IPS-11a (cell line): ENCODE results near the gene NCAM1.

Experiments used
- H3K4me3 ChIP-seq: one replicate; pipeline ENCODE4 v1.5.1; 2013; ENCODE audit warnings: low read depth, low read length, control low read depth

NCAM1 gene

GRCh38 chr11:113193946-113194345, 232.7 kb downstream of the NCAM1 start:
- H3K4me3 ChIP-seq = no peak overlapping the region

- no peak overlapping the region for H3K4me3 ChIP-seq
Observed at GRCh38 chr11:113195728-113196127, 234.5 kb downstream of the NCAM1 start.

GRCh38 chr11:113197446-113197845, 236.2 kb downstream of the NCAM1 start:
- H3K4me3 ChIP-seq = no peak overlapping the region

- H3K4me3 ChIP-seq = no peak overlapping the region
Observed at GRCh38 chr11:113198972-113199661, 237.9 kb downstream of the NCAM1 start.

DNA sequence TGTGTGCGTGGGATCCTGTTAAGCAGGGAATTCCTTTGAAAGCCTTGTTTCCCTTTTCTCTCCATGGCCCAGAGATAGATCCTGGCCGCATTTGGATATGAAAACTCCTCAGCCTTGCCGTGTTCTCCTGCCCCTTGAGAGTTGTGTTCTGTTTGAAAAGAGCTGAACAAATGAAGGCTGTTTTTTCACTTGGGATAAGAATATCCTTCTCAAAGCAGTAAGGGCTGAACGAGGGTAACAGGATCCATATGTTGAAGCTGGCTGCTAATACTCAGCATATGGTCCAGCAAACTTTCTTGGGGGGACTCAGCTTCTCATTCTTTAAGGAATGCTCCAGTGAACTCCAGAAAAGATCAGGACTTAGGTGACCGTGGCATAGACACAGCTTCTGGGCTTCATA, 238.6 kb downstream of the NCAM1 start:
- H3K4me3 ChIP-seq = no peak overlapping the region

DNA sequence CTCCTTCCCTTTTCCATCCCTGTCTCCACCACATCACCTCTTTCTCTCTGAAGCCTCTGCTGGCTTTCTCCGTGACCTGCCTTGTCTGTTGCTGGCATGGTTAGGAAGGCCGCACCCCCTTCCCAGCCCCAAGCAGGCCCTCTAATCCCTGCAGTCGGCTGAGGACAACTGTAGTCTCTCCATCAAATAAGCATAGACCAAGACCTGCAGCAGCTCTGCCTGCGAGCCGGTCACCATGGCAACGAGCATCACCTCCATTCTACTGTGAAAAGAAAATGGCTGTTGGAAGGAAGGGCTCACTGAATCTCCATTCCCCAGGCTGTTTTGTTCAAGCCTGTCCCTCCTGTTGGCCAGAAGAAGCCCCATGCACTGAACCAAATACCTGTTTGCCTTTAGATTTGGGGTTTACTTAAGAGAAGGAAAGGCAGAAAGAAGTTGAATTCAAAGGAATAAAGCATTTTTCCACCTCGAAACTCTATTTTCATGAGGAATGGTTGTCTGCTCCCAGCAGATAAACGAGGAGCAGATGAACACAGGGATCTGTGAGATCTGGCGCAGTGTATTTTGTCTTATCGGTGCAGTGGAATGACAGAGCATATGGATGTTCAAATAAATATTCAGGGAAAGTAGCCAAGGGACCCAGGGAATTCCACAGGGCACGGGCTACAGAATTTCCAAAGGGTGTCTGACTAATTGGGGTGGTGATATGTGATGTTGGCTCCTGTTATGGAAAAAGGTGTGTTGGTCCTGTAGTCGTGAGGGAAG, 240.0 kb downstream of the NCAM1 start:
- no peak overlapping the region for H3K4me3 ChIP-seq

DNA sequence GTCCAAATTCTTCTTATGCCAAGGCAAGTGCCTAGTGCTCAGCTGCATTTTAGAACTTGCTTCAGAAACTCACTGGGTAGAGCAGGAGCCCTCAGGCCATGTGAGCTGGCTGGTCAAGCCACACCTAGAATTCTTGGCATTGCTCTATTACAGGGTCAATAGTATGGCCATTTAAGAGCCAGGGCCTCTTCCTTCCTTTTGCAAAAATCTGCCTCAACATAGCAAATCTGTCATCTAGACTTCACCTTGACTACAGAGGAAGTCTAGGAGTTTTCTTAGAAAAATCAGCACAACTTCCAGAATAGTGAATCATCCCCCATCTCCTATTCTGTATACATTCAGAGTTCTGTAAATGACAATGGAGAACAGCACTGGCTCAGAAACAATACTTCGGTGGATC, 241.2 kb downstream of the NCAM1 start:
- no peak overlapping the region for H3K4me3 ChIP-seq

DNA sequence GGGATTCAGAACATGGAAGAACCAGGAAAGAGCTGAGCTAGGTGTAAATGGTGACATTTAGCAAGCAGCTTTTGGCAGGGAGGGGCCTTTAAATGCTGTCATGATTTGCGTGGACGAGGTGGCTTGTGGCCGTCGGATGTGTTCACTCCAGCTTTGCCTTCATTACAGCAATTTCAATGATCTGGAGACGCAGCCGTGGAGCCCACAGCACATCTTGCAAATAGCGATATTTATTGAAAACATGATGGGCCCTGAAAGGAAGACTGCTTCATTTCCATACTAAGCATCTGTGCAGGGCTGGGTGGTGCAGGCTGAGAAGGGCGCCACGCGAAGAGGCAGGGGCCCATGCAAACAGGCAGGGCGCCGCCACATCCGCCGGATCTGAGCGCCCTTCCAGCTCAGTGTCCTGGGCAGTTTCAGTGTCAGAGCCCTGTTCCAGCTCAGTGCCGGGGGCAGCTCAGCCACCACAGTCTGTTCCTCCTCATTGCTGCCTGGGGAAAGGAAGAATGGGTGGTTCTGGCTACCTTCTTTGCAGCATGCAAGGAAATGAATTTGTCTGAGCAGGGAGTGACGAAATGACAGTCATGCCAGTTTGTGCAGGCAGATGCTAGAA, 242.0 kb downstream of the NCAM1 start:
- H3K4me3 ChIP-seq = no peak overlapping the region

- no peak overlapping the region for H3K4me3 ChIP-seq
Observed at GRCh38 chr11:113204280-113204679, 243.1 kb downstream of the NCAM1 start.

GRCh38 chr11:113213549-113213948, 252.3 kb downstream of the NCAM1 start:
- no peak overlapping the region for H3K4me3 ChIP-seq

- no peak overlapping the region for H3K4me3 ChIP-seq
Observed at GRCh38 chr11:113222241-113222640, 261.0 kb downstream of the NCAM1 start.

- no peak overlapping the region for H3K4me3 ChIP-seq
Observed at GRCh38 chr11:113234888-113235287, 273.7 kb downstream of the NCAM1 start.

DNA sequence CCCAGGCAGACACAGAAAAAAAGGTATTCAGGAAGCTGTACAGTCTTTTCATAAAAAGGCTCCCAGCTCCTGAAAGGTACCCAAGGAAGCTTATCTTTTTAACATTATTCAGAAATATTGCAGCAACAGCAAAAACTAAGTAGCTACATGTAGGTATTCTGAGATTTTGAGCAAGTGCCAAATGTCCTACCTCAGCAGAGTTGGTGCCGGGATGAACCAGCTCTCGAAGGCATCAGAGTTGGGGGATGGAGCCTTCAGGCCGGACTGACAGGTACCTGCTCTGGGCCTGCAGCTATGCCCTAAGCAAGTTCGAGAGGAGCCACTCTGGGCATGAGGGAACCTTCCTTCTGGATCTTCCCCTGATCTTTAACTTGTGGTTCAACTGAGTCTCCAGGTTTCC, 276.0 kb downstream of the NCAM1 start:
- no peak overlapping the region for H3K4me3 ChIP-seq

DNA sequence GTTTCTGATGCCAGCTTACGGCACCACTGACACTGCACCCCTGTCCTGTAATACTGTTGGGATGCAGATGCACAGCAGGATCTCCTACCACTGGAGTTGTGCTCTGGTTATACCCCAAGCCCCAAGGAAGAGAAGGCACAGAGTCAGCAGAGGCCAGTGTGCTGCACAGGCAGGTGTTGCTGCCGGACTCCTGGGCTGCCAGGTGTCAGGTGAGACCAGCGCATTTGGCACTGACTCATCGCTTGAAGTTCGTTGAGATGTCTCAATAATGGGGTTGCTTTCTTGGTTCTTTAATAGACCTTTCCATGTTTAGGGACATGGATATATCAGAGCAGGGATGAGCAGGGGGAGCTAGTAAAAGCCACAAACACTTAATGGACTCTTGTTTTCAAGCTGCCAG, 277.5 kb downstream of the NCAM1 start:
- H3K4me3 ChIP-seq = no peak overlapping the region

DNA sequence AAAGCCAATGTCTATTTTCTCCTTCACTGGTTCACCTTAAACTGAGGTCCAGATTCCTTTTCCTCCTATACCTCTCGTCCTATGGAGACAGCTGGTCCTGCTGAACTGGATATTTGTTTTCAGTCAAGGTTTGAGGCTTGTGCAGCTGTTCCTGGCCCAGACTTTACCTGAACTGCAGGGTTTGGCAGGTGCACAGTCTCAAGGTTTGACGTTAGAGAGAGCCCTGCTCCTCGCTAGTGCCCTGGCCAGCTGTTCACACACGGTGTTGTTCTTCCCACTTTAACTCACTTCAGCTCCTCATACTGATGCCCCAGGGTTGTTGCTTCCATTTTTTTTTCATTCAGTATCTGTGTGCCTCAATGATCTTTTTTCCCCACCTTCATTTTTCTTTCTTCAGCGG, 279.2 kb downstream of the NCAM1 start:
- no peak overlapping the region for H3K4me3 ChIP-seq

DNA sequence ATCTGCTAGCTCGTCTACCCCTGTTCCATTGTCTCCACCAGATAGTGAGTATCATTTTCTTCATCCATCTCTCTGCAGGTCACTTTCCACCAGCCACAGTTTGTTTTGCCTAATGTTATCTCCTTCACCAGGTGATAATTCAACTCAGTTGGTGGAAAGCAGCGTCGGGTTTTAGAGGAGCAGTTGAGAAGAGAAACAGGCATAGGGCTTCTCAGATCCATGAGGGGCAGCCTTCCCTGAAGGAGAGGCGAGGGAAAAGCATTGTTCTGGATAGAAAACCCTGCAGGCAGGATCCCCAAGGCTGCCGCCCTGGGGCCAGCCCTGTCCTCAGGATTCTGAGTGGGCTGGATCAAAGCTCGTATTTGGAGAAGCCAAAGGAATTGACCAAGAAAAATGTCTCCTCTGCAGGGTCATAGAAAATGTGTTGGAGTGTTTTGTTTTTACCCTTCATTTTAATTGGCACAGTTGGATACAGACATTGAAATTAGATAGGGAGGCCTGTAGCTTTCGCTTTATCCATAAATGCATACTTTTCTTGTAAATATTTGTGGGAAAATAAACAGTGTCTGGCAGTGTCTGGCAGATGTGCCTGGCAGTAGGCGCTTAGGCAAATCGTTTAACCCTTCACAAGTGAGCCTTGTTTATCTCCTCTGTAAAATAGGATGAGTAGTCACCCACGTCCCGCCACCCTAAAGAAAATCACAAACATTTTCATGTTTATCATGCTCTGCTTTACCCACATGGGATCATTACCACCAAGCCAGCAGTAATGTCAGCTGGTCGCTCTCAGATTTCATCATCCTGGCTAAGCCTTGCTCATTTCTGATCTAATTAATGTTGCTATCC, 279.8 kb downstream of the NCAM1 start:
- no peak overlapping the region for H3K4me3 ChIP-seq

DNA sequence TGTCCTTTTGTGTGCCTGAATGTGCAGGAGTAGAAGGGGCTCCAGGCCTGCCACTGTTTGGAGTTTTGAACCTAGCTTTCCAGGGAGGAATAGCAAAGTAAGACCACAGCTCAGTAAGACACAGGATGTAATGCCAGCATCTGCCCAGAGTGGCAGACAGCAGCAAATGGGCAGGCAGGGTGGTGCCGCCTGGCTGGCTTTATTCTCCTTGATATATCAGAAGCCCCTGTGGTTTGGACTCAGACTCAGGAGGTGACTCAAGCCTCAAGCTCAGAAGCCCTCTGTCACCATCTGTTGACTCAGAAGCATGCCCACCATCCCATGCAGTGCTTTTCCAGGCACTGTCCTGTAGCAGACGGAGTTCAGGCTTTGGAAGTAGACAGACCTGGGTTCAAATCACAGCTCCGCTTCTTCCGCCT, 280.4 kb downstream of the NCAM1 start:
- H3K4me3 ChIP-seq = no peak overlapping the region

GRCh38 chr11:113242060-113242459, 280.8 kb downstream of the NCAM1 start:
- H3K4me3 ChIP-seq = no peak overlapping the region

DNA sequence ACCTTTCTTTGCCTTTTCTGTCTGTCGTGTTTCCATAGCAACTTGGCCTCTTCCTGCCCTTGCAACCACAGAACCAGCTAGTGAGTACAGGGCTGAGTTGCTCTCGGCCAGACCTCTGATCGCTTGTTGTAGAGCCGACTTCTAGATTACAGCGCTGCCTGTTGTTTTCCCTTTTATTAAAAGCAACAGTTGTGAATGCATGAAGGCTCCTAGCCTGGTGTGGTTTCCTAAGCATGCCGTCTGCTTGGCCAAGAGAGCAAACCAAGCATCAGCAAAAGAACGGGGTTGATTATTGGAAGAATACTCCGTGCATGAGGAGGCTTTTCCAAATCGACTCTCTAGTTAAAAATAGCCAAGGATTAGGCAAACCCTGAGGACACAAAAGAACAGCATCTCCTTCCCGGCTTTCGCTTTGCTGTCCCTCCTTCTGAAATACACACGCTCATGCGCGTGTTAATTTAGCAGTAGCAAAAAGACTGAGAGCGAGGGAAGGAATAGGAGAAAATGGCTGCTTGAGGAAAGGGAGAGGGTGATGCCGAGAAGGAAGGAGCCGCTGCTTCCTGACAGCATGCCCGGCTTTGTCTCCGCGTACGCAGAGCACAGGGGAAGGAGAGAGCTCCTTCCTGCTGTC, 281.7 kb downstream of the NCAM1 start:
- H3K4me3 ChIP-seq = no peak overlapping the region

GRCh38 chr11:113243696-113244095, 282.5 kb downstream of the NCAM1 start:
- no peak overlapping the region for H3K4me3 ChIP-seq

- H3K4me3 ChIP-seq = no peak overlapping the region
Observed at GRCh38 chr11:113245216-113245615, 284.0 kb downstream of the NCAM1 start.
